Kidney epithelial cell (primary cell): Measurements from ENCODE around the gene GP9. TPM values are rescaled to one million over a fixed set of nuclear protein-coding genes. Genes with fewer than 3 reads are reported as not detected.

Experiments used
- DNase-seq: peaks from one replicate; pipeline ENCODE4 v3.0.0-alpha.2; 2010; ENCODE audit warnings: low read depth
- H3K27me3 ChIP-seq: 2 replicates; pipeline ENCODE4 v1.6.0; 2011; ENCODE audit warnings: low read length; ENCODE audit not compliant: control insufficient read depth, insufficient read depth
- H3K36me3 ChIP-seq: 2 replicates; pipeline ENCODE4 v1.5.1; 2011; ENCODE audit warnings: low read length; ENCODE audit not compliant: control insufficient read depth, insufficient read depth
- H3K4me3 ChIP-seq: 2 replicates; pipeline ENCODE4 v1.5.1; 2011; ENCODE audit warnings: low read depth, mild to moderate bottlenecking, control low read depth, low read length
- CTCF ChIP-seq: IDR thresholded peaks from 2 replicates; pipeline ENCODE4 v1.5.1; 2011; ENCODE audit warnings: mild to moderate bottlenecking, moderate library complexity, low read length, control low read depth, inconsistent platforms; ENCODE audit not compliant: insufficient read depth, poor library complexity, severe bottlenecking
- total RNA-seq: library from RNA; depleted of rRNA; stranded (reverse); fragments of >200 nt; gene quantifications from 2 replicates; pipeline ENCODE4 v1.2.3, GENCODE V29; 2015

The GP9 gene
- total RNA-seq, 1 donor from 2014 or later = not detected

GRCh38 chr3:129040039-129040336, 20.6 kb upstream of the GP9 start:
- DNase-seq = no peak
- Histone ChIP-seq H3K4me3 (no peak overlapping the region), H3K36me3 (no peaks in the 10 kb centered on the region), H3K27me3 (peaks cover 31% of the 10 kb centered on the region)
- no peak for TF ChIP-seq CTCF

GRCh38 chr3:129040579-129041300, 19.8 kb upstream of the GP9 start:
- peaks cover 34% of the 10 kb centered on the region for H3K27me3 ChIP-seq
- H3K36me3 ChIP-seq = no peaks in the 10 kb centered on the region
- DNase-seq = no peak
- no peak for TF ChIP-seq CTCF
- no peak overlapping the region for H3K4me3 ChIP-seq

GRCh38 chr3:129045675-129046036, 14.9 kb upstream of the GP9 start:
- Histone ChIP-seq H3K36me3 (no peaks in the 10 kb centered on the region), H3K27me3 (peaks cover 26% of the 10 kb centered on the region)

GRCh38 chr3:129046037-129046731, 14.4 kb upstream of the GP9 start:
- H3K27me3 ChIP-seq = peaks cover 23% of the 10 kb centered on the region
- no peak for DNase-seq
- TF ChIP-seq CTCF = no peak
- no peak overlapping the region for H3K4me3 ChIP-seq
- H3K36me3 ChIP-seq = no peaks in the 10 kb centered on the region

More at GRCh38 chr3:129045675-129046036, 14.9 kb upstream of the GP9 start:
- DNase-seq = no peak
- H3K4me3 ChIP-seq = no peak overlapping the region
- TF ChIP-seq CTCF = no peak

- TF ChIP-seq CTCF = no peak
- Histone ChIP-seq H3K36me3 (no peaks in the 10 kb centered on the region), H3K4me3 (no peak overlapping the region), H3K27me3 (peaks cover 23% of the 10 kb centered on the region)
- no peak for DNase-seq
Measured at GRCh38 chr3:129046732-129047552, 13.6 kb upstream of the GP9 start.
